GM12875 (cell line): ENCODE results near the gene C9orf78.

Source experiments
- H3K4me3 ChIP-seq: one replicate; pipeline ENCODE4 v1.5.1; 2011; ENCODE audit warnings: low read depth, low read length, control low read depth
- TF ChIP-seq, protein P1 (sequence below): IDR thresholded peaks from 2 replicates; pipeline ENCODE4 v1.5.1; 2011; ENCODE audit warnings: low read depth, mild to moderate bottlenecking, control low read depth, inconsistent platforms, low read length, moderate library complexity, borderline replicate concordance; ENCODE audit not compliant: insufficient read depth

The C9orf78 gene

DNA sequence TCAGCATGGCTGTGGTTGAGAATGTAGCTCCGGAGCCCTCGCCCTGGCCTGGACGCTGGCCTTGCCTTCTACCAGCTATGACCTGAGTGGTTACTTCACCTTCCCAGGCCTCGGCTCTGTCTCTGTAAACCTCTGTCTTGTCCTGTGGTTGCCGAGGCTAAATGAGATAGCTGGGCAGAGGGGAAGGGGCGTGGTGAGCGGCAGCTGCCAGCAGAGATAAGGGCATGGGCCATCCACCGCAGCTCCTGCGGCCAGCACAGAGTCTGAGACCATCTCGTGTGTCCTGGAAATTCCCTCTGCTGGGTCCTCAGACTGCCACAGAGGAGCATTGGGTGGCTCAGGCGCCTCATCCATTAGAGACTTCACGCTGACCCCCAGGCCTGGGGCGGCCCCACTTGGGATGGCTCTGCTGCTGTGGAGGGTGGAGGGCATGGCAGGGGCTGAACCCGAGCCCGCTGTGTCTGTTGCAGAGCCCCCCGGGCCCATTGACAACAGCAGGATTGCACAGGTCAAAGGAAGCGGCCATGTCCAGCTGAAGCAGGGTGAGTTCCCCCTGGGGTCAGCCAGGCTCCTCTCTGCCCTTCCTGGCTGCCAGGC lies 44.1 kb upstream of the C9orf78 start:
- TF ChIP-seq, protein P1, sequence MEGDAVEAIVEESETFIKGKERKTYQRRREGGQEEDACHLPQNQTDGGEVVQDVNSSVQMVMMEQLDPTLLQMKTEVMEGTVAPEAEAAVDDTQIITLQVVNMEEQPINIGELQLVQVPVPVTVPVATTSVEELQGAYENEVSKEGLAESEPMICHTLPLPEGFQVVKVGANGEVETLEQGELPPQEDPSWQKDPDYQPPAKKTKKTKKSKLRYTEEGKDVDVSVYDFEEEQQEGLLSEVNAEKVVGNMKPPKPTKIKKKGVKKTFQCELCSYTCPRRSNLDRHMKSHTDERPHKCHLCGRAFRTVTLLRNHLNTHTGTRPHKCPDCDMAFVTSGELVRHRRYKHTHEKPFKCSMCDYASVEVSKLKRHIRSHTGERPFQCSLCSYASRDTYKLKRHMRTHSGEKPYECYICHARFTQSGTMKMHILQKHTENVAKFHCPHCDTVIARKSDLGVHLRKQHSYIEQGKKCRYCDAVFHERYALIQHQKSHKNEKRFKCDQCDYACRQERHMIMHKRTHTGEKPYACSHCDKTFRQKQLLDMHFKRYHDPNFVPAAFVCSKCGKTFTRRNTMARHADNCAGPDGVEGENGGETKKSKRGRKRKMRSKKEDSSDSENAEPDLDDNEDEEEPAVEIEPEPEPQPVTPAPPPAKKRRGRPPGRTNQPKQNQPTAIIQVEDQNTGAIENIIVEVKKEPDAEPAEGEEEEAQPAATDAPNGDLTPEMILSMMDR, result no peak
- H3K4me3 ChIP-seq, result no peak overlapping the region

DNA sequence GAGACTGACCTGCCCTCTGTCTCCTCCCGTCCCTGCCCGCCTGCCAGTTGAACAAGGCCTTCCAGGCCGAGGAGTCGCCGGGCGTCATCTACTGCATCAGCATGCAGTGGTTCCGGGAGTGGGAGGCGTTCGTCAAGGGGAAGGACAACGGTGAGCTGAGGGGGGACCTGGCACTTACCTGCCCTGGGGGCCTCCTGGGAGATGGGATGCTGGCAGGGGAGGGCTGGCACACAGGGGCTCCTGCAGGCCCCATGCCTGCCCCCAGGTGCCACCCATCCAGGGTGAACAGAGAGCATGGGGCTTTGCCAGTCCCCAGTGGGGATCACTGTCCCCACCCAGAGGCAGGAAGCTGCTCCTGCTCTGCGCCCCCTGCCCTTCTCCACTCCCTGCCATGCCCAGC lies 43.2 kb upstream of the C9orf78 start:
- TF ChIP-seq, protein P1, result no peak
- no peak overlapping the region for H3K4me3 ChIP-seq

DNA sequence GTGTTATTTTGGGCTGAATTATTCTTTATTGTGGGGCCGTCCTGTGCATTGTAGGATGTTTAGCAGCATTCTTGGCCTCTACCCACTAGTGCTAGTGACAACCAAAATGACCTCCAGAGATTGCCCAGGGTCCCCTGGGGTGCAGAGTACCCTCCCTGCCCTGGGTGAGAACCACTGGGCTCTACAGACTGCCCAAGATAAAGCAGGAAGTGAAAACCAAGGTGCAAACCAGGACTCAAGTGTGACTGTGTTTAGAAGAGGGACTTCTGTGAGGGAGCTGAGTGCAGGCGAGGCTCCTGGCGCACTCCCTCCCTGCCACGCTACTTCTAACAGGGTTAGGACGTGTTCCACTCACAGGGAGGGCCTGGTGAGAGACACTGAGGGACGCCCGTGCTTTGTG lies 41.7 kb upstream of the C9orf78 start:
- H3K4me3 ChIP-seq, result no peak overlapping the region
- TF ChIP-seq, protein P1, result no peak

GRCh38 chr9:129875687-129876395 lies 40.8 kb upstream of the C9orf78 start:
- TF ChIP-seq, protein P1, result no peak
- no peak overlapping the region for H3K4me3 ChIP-seq

GRCh38 chr9:129875181-129875611 lies 40.1 kb upstream of the C9orf78 start:
- no peak overlapping the region for H3K4me3 ChIP-seq
- TF ChIP-seq, protein P1, result peak; percentile 24; the same call in 1 of the 2 replicates

DNA sequence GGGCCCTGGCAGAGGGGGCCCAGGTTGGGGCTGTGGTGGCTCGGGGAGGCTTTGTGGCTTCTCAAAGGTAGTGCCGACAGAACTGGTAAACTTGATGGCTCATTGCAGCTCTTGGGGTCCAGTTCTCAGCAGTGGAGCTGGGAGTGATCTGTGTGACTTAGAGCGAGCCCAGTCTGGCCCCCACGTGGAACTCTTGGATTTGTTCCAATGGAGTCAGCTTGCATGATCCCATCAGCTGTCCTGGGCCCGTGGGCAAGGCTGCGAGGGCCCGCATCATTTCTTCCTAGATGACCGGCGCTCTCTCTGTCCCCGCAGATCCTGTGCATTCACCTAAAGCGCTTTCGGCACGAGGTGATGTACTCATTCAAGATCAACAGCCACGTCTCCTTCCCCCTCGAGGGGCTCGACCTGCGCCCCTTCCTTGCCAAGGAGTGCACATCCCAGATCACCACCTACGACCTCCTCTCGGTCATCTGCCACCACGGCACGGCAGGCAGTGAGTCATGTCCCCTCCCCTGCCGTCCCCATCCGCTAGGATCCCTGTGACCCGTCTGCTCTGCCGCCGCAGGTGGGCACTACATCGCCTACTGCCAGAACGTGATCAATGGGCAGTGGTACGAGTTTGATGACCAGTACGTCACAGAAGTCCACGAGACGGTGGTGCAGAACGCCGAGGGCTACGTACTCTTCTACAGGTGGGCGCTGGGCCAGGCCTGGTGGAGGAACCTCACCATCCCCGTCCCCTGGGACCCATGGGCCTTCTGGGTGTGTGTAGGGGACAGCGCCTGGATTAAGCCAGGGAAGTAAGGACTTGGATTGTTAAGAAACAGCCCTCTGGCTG lies 39.4 kb upstream of the C9orf78 start:
- TF ChIP-seq, protein P1, result no peak
- no peak overlapping the region for H3K4me3 ChIP-seq
